IPS DF 6.9 (cell line): ENCODE results near the gene SLC25A28.

ENCODE experiments used
- DNase-seq: peaks from one replicate; pipeline ENCODE4 v3.0.0-alpha.2; 2013; ENCODE audit warnings: low read depth, low spot score
- H3K27ac ChIP-seq: one replicate; pipeline ENCODE4 v1.5.1; 2013; ENCODE audit warnings: low read length, control low read depth
- H3K27me3 ChIP-seq: 2 replicates; pipeline ENCODE4 v1.6.1; 2013; ENCODE audit warnings: mild to moderate bottlenecking, low read length; ENCODE audit not compliant: control insufficient read depth, insufficient read depth
- H3K36me3 ChIP-seq: 2 replicates; pipeline ENCODE4 v1.6.1; 2013; ENCODE audit warnings: low read length; ENCODE audit not compliant: control insufficient read depth, insufficient read depth
- H3K4me1 ChIP-seq: 2 replicates; pipeline ENCODE4 v1.6.1; 2013; ENCODE audit warnings: low read length; ENCODE audit not compliant: control insufficient read depth, insufficient read depth
- H3K4me3 ChIP-seq: 2 replicates; pipeline ENCODE4 v1.5.1; 2013; ENCODE audit warnings: mild to moderate bottlenecking, low read length
- H3K9me3 ChIP-seq: 2 replicates; pipeline ENCODE4 v1.6.1; 2013; ENCODE audit warnings: low read length, inconsistent platforms; ENCODE audit not compliant: control insufficient read depth, insufficient read depth
- WGBS: extraction: QIAGEN DNeasy Blood & Tissue Kit; methylation state at CpG from one replicate; pipeline ENCODE4 v1.1.7; 2013; ENCODE audit warnings: mixed read lengths, missing lambda C conversion rate; ENCODE audit not compliant: insufficient read length, insufficient coverage; 5-methylcytosine and 5-hydroxymethylcytosine counted together

SLC25A28 gene

GRCh38 chr10:99562631-99563030, 57.6 kb downstream of the SLC25A28 start:
- DNase-seq: no peak
- WGBS: no CpG with 5 or more reads among the region's 2 CpGs
- H3K9me3 ChIP-seq: no peaks in the 10 kb centered on the region
- H3K27me3 ChIP-seq: no peaks in the 10 kb centered on the region
- H3K27ac ChIP-seq: no peak overlapping the region
- no peaks in the 10 kb centered on the region for H3K36me3 ChIP-seq
- H3K4me1 ChIP-seq: no peaks in the 10 kb centered on the region
- H3K4me3 ChIP-seq: no peak overlapping the region
